Endodermal cell (in vitro differentiated cells): ENCODE data around the gene ISY1. TPM values are rescaled to one million over a fixed set of nuclear protein-coding genes. Genes with fewer than 3 reads are reported as not detected.

Source experiments
- DNase-seq: peaks from one replicate; pipeline ENCODE4 v3.0.0-alpha.2; 2017
- H3K27ac ChIP-seq: 2 replicates; pipeline ENCODE4 v1.5.1; 2013; ENCODE audit warnings: mild to moderate bottlenecking, low read depth, low read length, moderate library complexity
- H3K27me3 ChIP-seq: 2 replicates; pipeline ENCODE4 v1.6.1; 2013; ENCODE audit warnings: mild to moderate bottlenecking, low read length, moderate library complexity; ENCODE audit not compliant: insufficient read depth, control insufficient read depth, poor library complexity, severe bottlenecking
- H3K36me3 ChIP-seq: 2 replicates; pipeline ENCODE4 v1.7.0; 2013; ENCODE audit warnings: mild to moderate bottlenecking, low read length, moderate library complexity; ENCODE audit not compliant: control insufficient read depth, insufficient read depth
- H3K4me1 ChIP-seq: one replicate; pipeline ENCODE4 v1.7.0; 2013; ENCODE audit warnings: low read length; ENCODE audit not compliant: control insufficient read depth, insufficient read depth
- H3K4me3 ChIP-seq: 2 replicates; pipeline ENCODE4 v1.5.1; 2013; ENCODE audit warnings: mild to moderate bottlenecking, low read length, moderate library complexity
- H3K9ac ChIP-seq: 2 replicates; pipeline ENCODE4 v1.6.1; 2013; ENCODE audit warnings: mild to moderate bottlenecking, low read length, moderate library complexity; ENCODE audit not compliant: poor library complexity, severe bottlenecking; ENCODE audit errors: extremely low read depth
- H3K9me3 ChIP-seq: 2 replicates; pipeline ENCODE4 v1.6.1; 2013; ENCODE audit warnings: mild to moderate bottlenecking, low read length, moderate library complexity; ENCODE audit not compliant: control insufficient read depth
- H3K27ac Mint-ChIP-seq: 2 replicates; pipeline ENCODE4 v1.8.0; 2020; ENCODE audit warnings: mixed read lengths
- H3K27me3 Mint-ChIP-seq: 2 replicates; pipeline ENCODE4 v1.8.0; 2021; ENCODE audit warnings: mild to moderate bottlenecking, mixed read lengths; ENCODE audit not compliant: insufficient read depth
- H3K36me3 Mint-ChIP-seq: 2 replicates; pipeline ENCODE4 v1.8.0; 2020; ENCODE audit warnings: low read depth, mixed read lengths
- H3K4me1 Mint-ChIP-seq: 2 replicates; pipeline ENCODE4 v1.8.0; 2020; ENCODE audit warnings: mixed read lengths
- H3K4me3 Mint-ChIP-seq: 2 replicates; pipeline ENCODE4 v1.8.0; 2020; ENCODE audit warnings: mild to moderate bottlenecking, moderate library complexity, mixed read lengths
- H3K9me3 Mint-ChIP-seq: 2 replicates; pipeline ENCODE4 v1.8.0; 2020; ENCODE audit warnings: mild to moderate bottlenecking, mixed read lengths
- CTCF ChIP-seq: fragments of 200-600 bp; sonication (generic); conservative IDR thresholded peaks from 2 replicates; pipeline ENCODE4 v1.5.0; 2021; ENCODE audit warnings: antibody characterized with exemption, mild to moderate bottlenecking
- WGBS, 2 experiments: methylation state at CpG; one replicate each; pipeline versions ENCODE4 v1.1.5 to v1.1.7; 2013; ENCODE audit warnings: missing lambda C conversion rate in 2 of 2, mixed read lengths in 1 of 2; ENCODE audit not compliant: insufficient coverage in 1 of 2, insufficient read length in 1 of 2; 5-methylcytosine and 5-hydroxymethylcytosine counted together
- total RNA-seq, 2 donors: library from RNA; stranded (reverse); fragmentation: NEBNext Ultra II Directional in 1 of 2; extraction: Animal tissue kit (Norgen Biotek cat#: 25700) in 1 of 2; gene quantifications; 2 replicates in 1 of 2; 3 replicates in 1 of 2; pipeline ENCODE4 v1.2.1, GENCODE V29; 2021

ISY1 gene
- total RNA-seq, 2 donors from 2014 or later = 28.9 to 32.9 TPM

- no peaks in the 10 kb centered on the region for H3K27me3 Mint-ChIP-seq
- TF ChIP-seq CTCF = no peak
- no peak overlapping the region for H3K27ac Mint-ChIP-seq
- WGBS, 2 experiments = 91 to 96% methylated on average over 3 to 6 of the region's 6 CpGs
- H3K4me1 Mint-ChIP-seq = peaks cover 13% of the 10 kb centered on the region
- Histone ChIP-seq H3K4me1 (no peaks in the 10 kb centered on the region), H3K9ac (no peak overlapping the region), H3K4me3 (no peak overlapping the region), H3K27me3 (no peaks in the 10 kb centered on the region), H3K9me3 (no peaks in the 10 kb centered on the region), H3K27ac (no peak overlapping the region), H3K36me3 (peaks cover 13% of the 10 kb centered on the region)
- no peaks in the 10 kb centered on the region for H3K9me3 Mint-ChIP-seq
- no peak for DNase-seq
- H3K36me3 Mint-ChIP-seq = peaks cover 26% of the 10 kb centered on the region
- no peak overlapping the region for H3K4me3 Mint-ChIP-seq
Observed at GRCh38 chr3:129104498-129105079, 56.3 kb downstream of the ISY1 start.

- peaks cover 13% of the 10 kb centered on the region for H3K36me3 ChIP-seq
- H3K27ac ChIP-seq = no peak overlapping the region
- H3K9ac ChIP-seq = no peak overlapping the region
- no peaks in the 10 kb centered on the region for H3K27me3 Mint-ChIP-seq
- no peaks in the 10 kb centered on the region for H3K9me3 Mint-ChIP-seq
- DNase-seq = no peak
- H3K4me3 Mint-ChIP-seq = no peak overlapping the region
- no peaks in the 10 kb centered on the region for H3K9me3 ChIP-seq
- WGBS, 2 experiments = 91 to 98% methylated on average over 4 to 6 of the region's 6 CpGs
- H3K4me3 ChIP-seq = no peak overlapping the region
- peaks cover 27% of the 10 kb centered on the region for H3K36me3 Mint-ChIP-seq
- peak overlapping the region; percentile 20 for H3K27ac Mint-ChIP-seq
- TF ChIP-seq CTCF = no peak
- H3K27me3 ChIP-seq = no peaks in the 10 kb centered on the region
- peaks cover 13% of the 10 kb centered on the region for H3K4me1 Mint-ChIP-seq
- no peaks in the 10 kb centered on the region for H3K4me1 ChIP-seq
Observed at GRCh38 chr3:129104051-129104450, 56.8 kb downstream of the ISY1 start.

DNA sequence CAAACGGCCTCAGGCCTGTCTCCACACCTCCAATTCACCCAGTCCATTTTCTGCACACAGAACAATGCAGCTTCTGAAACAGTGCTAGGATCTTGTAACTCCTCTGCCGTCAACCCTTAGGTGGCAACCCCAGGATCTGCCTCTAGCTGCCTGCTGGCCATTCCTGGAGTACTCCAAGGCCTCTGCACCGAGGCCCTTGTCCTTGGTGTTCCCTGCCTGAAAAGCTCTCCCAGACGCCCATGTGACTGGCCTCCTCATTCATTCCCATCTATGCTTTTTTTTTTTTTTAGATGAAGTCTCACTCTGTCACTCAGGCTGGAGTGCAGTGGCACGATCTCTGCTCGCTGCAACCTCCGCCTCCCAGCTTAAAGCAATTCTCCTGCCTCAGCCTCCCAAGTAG, 57.6 kb downstream of the ISY1 start:
- H3K4me3 Mint-ChIP-seq = no peak overlapping the region
- peaks cover 10% of the 10 kb centered on the region for H3K4me1 Mint-ChIP-seq
- H3K27ac Mint-ChIP-seq = peak overlapping the region; percentile 30
- Histone ChIP-seq H3K9me3 (no peaks in the 10 kb centered on the region), H3K4me1 (no peaks in the 10 kb centered on the region), H3K9ac (no peak overlapping the region), H3K36me3 (peaks cover 7% of the 10 kb centered on the region), H3K4me3 (no peak overlapping the region), H3K27me3 (no peaks in the 10 kb centered on the region), H3K27ac (no peak overlapping the region)
- no peak for DNase-seq
- WGBS, 2 experiments = 88 to 89% methylated on average over 6 to 7 of the region's 7 CpGs
- H3K36me3 Mint-ChIP-seq = peaks cover 23% of the 10 kb centered on the region
- no peak for TF ChIP-seq CTCF
- no peaks in the 10 kb centered on the region for H3K9me3 Mint-ChIP-seq
- H3K27me3 Mint-ChIP-seq = no peaks in the 10 kb centered on the region
